ENCODE results near the gene FIGNL2.
"Not testable (repeated sequence)": the region's sequence is repeated elsewhere in the genome, so short reads cannot be mapped to it uniquely, and the experiment has no call there.

The FIGNL2 gene

DNA sequence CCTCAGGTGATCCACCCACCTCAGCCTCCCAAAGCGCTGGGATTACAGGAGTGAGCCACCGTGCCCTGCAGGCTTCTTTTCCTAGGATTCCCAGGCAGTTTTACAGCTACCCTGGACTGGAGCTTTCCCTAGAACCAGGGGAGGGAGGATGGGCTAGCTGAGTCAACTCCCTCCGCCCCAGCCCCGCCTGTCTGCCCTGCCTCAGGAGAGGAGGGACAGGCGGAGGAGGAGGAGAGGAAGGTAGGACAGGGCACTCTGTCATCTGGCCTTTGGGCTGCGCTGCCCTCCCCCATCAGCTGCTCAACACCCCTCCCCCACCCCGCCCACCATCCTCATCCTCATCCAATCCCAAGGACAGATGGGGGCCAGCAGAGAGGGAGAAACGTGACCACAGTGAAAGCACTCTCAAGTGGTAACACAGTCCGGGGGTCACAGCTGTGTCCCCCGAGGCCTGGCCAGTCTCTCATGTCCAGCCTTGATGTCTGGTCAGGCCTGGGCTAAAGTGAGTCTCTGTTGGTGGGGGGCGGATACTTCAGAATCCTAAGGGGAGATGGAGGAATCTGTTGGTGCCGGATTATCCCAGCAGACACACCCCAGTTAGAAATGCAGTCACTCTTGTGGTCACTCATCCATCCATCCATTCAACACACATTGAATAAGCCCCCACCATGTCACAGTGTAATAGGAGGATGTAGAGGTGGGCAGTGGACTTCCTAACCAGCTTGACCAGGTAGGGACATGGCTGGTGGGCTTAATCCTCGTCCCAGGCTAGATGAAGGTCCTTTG is 12.3 kb downstream of the FIGNL2 start:
- DNase-seq (ENCODE audit: low read depth in 2 of 2), result no peak

DNA sequence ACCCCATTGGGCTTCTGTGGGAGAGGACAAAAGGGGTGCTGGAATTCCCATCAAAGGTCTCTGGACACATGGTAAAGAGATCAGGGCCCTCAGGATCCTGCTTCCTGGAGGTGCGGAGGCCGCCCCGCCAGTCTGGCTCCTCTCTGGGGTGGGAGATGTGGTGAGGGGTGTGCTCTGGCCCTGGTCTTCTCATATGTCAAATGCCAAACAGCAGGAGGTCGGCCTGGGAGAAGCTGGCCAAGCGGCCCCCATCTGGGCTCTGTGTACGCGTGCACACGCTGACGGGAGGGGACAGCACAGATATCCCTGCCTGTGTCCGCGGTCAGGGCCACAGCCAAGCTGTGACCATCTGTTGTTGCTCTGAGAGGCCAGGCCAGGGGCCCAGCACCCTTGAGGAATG is 14.1 kb downstream of the FIGNL2 start:
- DNase-seq (ENCODE audit: low read depth in 2 of 2), result no peak

DNA sequence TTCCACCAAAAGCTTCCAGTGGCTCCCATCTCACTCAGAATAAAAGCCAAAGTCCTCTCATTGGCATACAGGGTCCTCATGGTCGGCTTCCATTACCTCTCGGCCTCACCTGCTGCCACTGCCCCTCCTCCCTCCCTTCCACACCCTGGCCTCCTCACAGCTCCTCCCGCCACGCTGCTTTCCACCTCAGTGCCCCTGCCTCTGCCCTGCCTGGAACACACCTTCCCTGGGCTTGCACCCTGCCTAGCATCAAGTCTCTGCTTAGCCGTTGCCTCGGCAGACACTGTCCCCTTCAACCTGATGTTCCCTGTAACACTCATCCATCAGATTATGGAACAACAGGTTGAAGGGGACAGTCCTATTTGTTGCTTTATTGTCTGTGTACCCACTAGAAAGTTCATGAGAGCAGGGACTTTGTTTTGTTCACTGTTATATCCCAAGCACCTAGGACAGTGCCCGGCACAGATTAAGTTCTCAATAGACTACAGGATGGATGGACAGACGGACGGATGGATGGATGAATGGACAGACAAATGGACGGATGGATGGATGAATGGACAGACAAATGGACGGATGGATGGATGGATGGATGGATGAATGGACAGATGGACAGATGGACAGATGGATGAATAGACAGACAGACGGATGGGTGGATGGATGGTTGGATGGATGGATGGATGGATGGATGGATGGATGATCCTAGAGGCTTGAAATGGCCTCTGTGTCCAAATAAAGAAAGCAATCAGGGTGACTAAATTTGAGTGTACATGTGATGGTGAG is 14.9 kb downstream of the FIGNL2 start:
- DNase-seq (ENCODE audit: low read depth in 2 of 2), result no peak

- DNase-seq (ENCODE audit: low read depth in 2 of 2), result no peak
Measured at GRCh38 chr12:51832354-51833107, 16.0 kb downstream of the FIGNL2 start.

GRCh38 chr12:51831817-51832216 is 16.7 kb downstream of the FIGNL2 start:
- not testable (repeated sequence) for DNase-seq (ENCODE audit: low read depth in 2 of 2)

DNA sequence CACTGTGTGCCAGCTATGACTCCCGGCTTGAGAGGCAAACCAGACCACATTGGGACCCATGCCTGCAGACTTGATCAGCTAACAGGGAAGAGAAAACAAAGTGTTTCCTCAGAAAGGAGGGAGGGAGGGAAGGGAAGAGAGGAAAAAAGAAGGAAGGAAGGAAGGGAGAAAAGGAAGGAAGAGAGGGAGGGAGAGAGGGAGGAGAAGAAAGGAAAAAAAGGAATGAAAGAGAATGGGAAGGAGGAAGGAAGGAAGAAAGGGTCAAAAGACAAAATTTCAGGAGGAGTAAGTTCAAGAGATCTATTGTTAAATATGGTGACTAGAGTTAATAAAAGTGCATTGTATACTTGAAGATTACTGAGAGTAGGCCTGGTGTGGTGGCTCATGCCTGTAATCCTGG is 18.9 kb downstream of the FIGNL2 start:
- DNase-seq (ENCODE audit: low read depth in 2 of 2), result no peak

DNA sequence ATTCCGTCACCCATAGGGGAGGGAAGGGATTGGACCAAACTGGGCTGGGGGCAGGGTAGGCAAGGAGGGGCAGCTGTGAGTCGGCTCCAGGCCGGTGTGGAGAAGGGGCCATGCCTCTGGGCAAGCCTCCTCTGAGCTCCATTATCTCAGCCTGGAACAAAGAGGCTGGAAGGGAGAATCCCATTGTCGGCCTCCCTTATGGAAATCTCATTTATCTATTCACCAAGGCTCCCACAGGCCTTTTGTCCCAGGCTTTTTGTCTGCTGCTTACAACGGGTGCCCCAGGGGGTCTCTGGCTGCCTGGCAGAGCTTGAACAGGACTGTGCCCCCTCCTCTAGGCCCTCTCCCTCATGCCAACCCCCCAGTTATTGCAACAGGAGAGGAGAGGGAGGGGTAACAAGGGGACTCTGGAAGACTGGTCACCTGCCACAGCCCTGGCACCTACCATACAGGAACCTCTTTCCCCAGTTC is 19.5 kb downstream of the FIGNL2 start:
- no peak for DNase-seq (ENCODE audit: low read depth in 2 of 2)

- peak; percentile 19 to 30 for DNase-seq (ENCODE audit: low read depth in 2 of 2)
Measured at GRCh38 chr12:51827925-51828818, 20.3 kb downstream of the FIGNL2 start.

DNA sequence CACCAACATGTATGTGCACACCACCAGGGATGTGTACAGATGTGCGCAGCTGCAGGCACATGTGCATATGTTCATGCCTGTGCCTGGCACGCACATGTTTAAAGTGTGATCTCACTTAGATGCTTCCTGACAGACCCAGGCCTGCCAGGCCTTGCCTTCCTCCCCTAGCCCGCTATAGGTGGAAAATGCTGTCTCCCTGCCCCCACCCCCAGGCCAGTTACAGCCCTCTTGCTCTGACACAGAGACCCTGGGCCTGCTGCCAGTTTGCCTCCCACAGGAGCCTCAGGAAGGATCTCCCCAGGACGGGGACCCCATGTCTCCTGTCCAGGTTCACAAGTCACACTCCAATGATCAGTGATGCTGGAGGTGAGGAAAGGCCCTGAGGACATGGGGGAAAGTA is 21.6 kb downstream of the FIGNL2 start:
- no peak for DNase-seq (ENCODE audit: low read depth in 2 of 2)

GRCh38 chr12:51825216-51825615 is 23.3 kb downstream of the FIGNL2 start:
- no peak for DNase-seq (ENCODE audit: low read depth in 2 of 2)

DNA sequence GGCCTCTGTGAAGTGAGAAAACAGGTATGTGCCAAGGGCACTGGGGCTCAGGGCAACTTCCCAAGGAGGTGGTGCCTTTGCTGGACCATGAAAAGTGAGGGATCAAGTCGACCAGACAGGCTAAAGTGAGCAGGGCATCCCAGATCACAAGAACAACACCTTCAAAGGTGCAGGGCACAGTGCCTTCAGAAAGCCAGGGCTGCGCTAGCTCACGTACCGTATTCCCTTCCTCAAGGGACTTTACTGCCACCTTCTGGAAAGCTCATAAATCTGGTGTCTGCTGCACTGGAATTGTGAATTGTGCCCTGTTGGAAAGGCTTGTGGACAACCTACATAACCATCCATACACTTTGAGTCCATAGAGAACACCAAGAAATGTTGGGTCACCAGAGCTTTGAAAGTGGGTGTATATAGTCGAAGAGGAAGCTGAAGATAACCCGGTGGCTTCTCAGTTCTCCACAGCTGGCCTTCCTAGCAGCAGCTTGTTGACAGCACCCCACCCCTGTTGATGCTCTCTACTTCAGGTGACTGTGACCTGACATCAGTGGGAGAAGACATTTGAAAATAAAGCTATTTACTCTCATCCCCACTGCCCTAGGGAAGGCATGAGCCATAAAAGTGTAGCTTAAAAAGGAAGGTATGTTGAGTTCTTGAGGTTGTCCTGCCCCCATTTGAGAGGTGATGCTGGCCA is 24.5 kb downstream of the FIGNL2 start:
- no peak for DNase-seq (ENCODE audit: low read depth in 2 of 2)

- no peak for DNase-seq (ENCODE audit: low read depth in 2 of 2)
Measured at GRCh38 chr12:51822956-51823355, 25.6 kb downstream of the FIGNL2 start.

- DNase-seq (ENCODE audit: low read depth in 2 of 2), result no peak
Measured at GRCh38 chr12:51822261-51822616, 26.3 kb downstream of the FIGNL2 start.

GRCh38 chr12:51821440-51822260 is 26.9 kb downstream of the FIGNL2 start:
- DNase-seq (ENCODE audit: low read depth in 2 of 2), result peak; percentile 15 to 43

GRCh38 chr12:51820526-51821439 is 27.7 kb downstream of the FIGNL2 start:
- peak; percentile 66 to 80 for DNase-seq (ENCODE audit: low read depth in 2 of 2)

DNA sequence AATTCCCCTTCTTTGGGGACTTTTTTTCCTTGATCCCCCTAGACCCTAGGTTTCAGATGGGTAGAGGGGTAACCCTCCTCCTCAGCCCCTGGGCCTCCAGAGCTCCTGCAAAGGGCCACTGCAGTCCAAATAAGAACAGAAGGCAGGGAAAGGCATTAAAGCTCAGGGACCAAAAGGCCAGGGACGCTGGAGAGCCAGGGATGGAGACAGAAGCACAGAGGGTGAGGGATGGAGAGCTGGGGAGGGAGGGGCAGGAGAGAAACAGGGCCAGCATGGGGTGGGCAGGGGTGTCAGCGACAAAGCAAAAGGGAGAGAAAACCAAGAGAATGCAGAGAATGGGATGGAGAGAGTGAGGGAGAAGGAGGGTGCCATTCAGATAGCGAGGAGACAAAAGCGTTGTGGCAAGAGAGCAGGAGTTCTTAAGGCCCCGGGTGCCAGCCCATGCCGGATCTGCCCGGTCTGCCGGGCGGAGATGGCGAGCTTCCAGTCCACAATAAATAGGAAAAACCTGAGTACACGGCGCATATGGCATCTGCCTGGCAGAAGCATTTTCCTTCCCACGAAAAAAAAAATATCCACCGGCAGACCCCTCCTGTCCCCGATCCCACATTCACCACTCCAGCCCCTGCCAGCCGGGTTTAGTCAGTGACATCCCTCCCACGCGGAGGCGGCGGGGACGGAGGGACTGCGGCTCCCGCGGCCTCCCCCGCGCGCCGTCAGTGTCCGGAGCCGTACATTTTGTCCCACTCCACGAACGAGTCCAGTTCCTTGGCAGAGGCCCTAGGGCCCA is 28.6 kb downstream of the FIGNL2 start:
- DNase-seq (ENCODE audit: low read depth in 2 of 2), result no peak

GRCh38 chr12:51818566-51819300 is 29.8 kb downstream of the FIGNL2 start:
- no peak for DNase-seq (ENCODE audit: low read depth in 2 of 2)

Measured in stimulated activated CD8-positive, alpha-beta memory T cell treated with anti-CD3 and anti-CD28 coated beads, Interleukin-15, amount 100 ng/mL, for 4 hours (primary cell).